Liver (tissue), 3 donors: ENCODE results near the gene OTUD5.

Experiments
- ATF3 ChIP-seq: IDR thresholded peaks from 2 replicates; pipeline ENCODE4 v1.6.1; 2016; ENCODE audit warnings: antibody characterized with exemption
- CTCF ChIP-seq: fragments of 150-350 bp; IDR thresholded peaks from 2 replicates; pipeline ENCODE4 v1.5.1; 2017; ENCODE audit warnings: improper control_type of control experiment, low read depth, low read length; ENCODE audit not compliant: missing input control
- GABPA ChIP-seq, 2 donors: IDR thresholded peaks in 1 of 2; conservative IDR thresholded peaks in 1 of 2; 2 replicates each; pipeline ENCODE4 v1.6.1; 2016; ENCODE audit warnings: antibody characterized with exemption in 2 of 2, mild to moderate bottlenecking in 1 of 2, moderate library complexity in 1 of 2
- JUND ChIP-seq, 2 donors: IDR thresholded peaks; 2 replicates each; pipeline ENCODE4 v1.6.1; 2016; ENCODE audit warnings: antibody characterized with exemption in 2 of 2
- RXRA ChIP-seq, 2 donors: IDR thresholded peaks; 2 replicates each; pipeline ENCODE4 v1.6.1; 2017 to 2018; ENCODE audit warnings: antibody characterized with exemption in 2 of 2, mild to moderate bottlenecking in 1 of 2
- TAF1 ChIP-seq: conservative IDR thresholded peaks from 2 replicates; pipeline ENCODE4 v1.6.1; 2016; ENCODE audit warnings: antibody characterized with exemption, mild to moderate bottlenecking
- YY1 ChIP-seq: IDR thresholded peaks from 2 replicates; pipeline ENCODE4 v1.6.1; 2016; ENCODE audit warnings: antibody characterized with exemption, mild to moderate bottlenecking
- ZBTB33 ChIP-seq: IDR thresholded peaks from 2 replicates; pipeline ENCODE4 v1.6.1; 2016; ENCODE audit warnings: antibody characterized with exemption
- TF ChIP-seq, protein P1 (sequence below): IDR thresholded peaks from 2 replicates; pipeline ENCODE4 v1.6.1; 2016; ENCODE audit warnings: antibody characterized with exemption
- TF ChIP-seq, protein P2 (sequence below): IDR thresholded peaks from 2 replicates; pipeline ENCODE4 v1.6.1; 2016; ENCODE audit warnings: antibody characterized with exemption, mild to moderate bottlenecking
- donor health status: healthy.
- donor health status: healthy.

DNA sequence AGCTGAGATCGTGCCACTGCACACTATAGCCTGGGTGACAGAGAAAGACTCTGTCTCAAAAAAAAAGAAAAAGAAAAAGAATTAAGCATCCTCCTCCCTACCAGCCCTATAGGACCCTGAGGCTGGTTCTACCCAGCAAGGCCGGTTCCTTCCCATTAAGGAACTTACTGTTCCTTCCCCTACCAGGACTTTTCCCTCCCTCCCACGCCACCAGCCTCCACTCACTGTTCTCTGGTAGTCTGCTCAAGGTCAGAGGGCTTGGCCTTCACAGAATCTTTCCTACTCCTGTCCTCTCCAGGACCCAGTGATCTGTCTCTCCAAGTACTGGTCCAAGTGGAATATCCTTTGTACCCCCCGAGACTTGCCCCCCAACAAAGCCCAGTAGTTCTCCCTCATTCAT lies 43.2 kb upstream of the OTUD5 start:
- no peak for TF ChIP-seq ATF3
- TF ChIP-seq, protein P1, sequence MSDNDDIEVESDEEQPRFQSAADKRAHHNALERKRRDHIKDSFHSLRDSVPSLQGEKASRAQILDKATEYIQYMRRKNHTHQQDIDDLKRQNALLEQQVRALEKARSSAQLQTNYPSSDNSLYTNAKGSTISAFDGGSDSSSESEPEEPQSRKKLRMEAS, result no peak
- no peak for TF ChIP-seq CTCF
- TF ChIP-seq, protein P2, sequence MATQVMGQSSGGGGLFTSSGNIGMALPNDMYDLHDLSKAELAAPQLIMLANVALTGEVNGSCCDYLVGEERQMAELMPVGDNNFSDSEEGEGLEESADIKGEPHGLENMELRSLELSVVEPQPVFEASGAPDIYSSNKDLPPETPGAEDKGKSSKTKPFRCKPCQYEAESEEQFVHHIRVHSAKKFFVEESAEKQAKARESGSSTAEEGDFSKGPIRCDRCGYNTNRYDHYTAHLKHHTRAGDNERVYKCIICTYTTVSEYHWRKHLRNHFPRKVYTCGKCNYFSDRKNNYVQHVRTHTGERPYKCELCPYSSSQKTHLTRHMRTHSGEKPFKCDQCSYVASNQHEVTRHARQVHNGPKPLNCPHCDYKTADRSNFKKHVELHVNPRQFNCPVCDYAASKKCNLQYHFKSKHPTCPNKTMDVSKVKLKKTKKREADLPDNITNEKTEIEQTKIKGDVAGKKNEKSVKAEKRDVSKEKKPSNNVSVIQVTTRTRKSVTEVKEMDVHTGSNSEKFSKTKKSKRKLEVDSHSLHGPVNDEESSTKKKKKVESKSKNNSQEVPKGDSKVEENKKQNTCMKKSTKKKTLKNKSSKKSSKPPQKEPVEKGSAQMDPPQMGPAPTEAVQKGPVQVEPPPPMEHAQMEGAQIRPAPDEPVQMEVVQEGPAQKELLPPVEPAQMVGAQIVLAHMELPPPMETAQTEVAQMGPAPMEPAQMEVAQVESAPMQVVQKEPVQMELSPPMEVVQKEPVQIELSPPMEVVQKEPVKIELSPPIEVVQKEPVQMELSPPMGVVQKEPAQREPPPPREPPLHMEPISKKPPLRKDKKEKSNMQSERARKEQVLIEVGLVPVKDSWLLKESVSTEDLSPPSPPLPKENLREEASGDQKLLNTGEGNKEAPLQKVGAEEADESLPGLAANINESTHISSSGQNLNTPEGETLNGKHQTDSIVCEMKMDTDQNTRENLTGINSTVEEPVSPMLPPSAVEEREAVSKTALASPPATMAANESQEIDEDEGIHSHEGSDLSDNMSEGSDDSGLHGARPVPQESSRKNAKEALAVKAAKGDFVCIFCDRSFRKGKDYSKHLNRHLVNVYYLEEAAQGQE, result no peak
- no peak for TF ChIP-seq JUND (IDR thresholded peaks at IDR 0.05)
- no peak for TF ChIP-seq YY1
- no peak for TF ChIP-seq ZBTB33
- no peak for TF ChIP-seq RXRA (IDR thresholded peaks at IDR 0.05)
- TF ChIP-seq TAF1, result no peak
- no peak for TF ChIP-seq GABPA (IDR thresholded peaks at IDR 0.05 in 1 of 2, conservative IDR thresholded peaks at IDR 0.05 in 1 of 2)
